Measurements from ENCODE around the gene BPTF.
"Not testable (repeated sequence)": the region's sequence is repeated elsewhere in the genome, so short reads cannot be mapped to it uniquely, and the experiment has no call there.

The BPTF gene

GRCh38 chr17:67833946-67834631 lies 8.8 kb downstream of the BPTF start:
- no peak for DNase-seq

GRCh38 chr17:67834634-67835033 lies 9.3 kb downstream of the BPTF start:
- DNase-seq: no peak

- no peak for DNase-seq
Measured at GRCh38 chr17:67836205-67836987, 11.1 kb downstream of the BPTF start.

GRCh38 chr17:67837965-67838364 lies 12.7 kb downstream of the BPTF start:
- no peak for DNase-seq

- no peak for DNase-seq
Measured at GRCh38 chr17:67838538-67838937, 13.2 kb downstream of the BPTF start.

GRCh38 chr17:67841992-67842391 lies 16.7 kb downstream of the BPTF start:
- DNase-seq: no peak

- DNase-seq: no peak
Measured at GRCh38 chr17:67842648-67843047, 17.3 kb downstream of the BPTF start.

GRCh38 chr17:67845374-67845773 lies 20.1 kb downstream of the BPTF start:
- no peak for DNase-seq

- not testable (repeated sequence) for DNase-seq
Measured at GRCh38 chr17:67848189-67848588, 22.9 kb downstream of the BPTF start.

GRCh38 chr17:67848846-67849245 lies 23.5 kb downstream of the BPTF start:
- DNase-seq: not testable (repeated sequence)

- DNase-seq: no peak
Measured at GRCh38 chr17:67850991-67851631, 25.8 kb downstream of the BPTF start.

GRCh38 chr17:67853703-67854102 lies 28.4 kb downstream of the BPTF start:
- DNase-seq: no peak

- no peak for DNase-seq
Measured at GRCh38 chr17:67854378-67854777, 29.1 kb downstream of the BPTF start.

GRCh38 chr17:67855504-67856324 lies 30.4 kb downstream of the BPTF start:
- DNase-seq: no peak

- not testable (repeated sequence) for DNase-seq
Measured at GRCh38 chr17:67856402-67856801, 31.1 kb downstream of the BPTF start.

- no peak for DNase-seq
Measured at GRCh38 chr17:67862614-67863217, 37.4 kb downstream of the BPTF start.

- DNase-seq: no peak
Measured at GRCh38 chr17:67863624-67864247, 38.4 kb downstream of the BPTF start.

- no peak for DNase-seq
Measured at GRCh38 chr17:67865438-67865837, 40.1 kb downstream of the BPTF start.

- no peak for DNase-seq
Measured at GRCh38 chr17:67867591-67867990, 42.3 kb downstream of the BPTF start.

GRCh38 chr17:67868176-67868575 lies 42.9 kb downstream of the BPTF start:
- DNase-seq: no peak

- no peak for DNase-seq
Measured at GRCh38 chr17:67879662-67880061, 54.4 kb downstream of the BPTF start.

GRCh38 chr17:67881083-67881482 lies 55.8 kb downstream of the BPTF start:
- DNase-seq: no peak
